Measurements from ENCODE around the gene UBTD1. TPM values are rescaled to one million over a fixed set of nuclear protein-coding genes. Genes with fewer than 3 reads are reported as not detected.
"Not testable (repeated sequence)": the region's sequence is repeated elsewhere in the genome, so short reads cannot be mapped to it uniquely, and the experiment has no call there.

The UBTD1 gene
- total RNA-seq, 1 donor from 2014 or later = 105 TPM

DNA sequence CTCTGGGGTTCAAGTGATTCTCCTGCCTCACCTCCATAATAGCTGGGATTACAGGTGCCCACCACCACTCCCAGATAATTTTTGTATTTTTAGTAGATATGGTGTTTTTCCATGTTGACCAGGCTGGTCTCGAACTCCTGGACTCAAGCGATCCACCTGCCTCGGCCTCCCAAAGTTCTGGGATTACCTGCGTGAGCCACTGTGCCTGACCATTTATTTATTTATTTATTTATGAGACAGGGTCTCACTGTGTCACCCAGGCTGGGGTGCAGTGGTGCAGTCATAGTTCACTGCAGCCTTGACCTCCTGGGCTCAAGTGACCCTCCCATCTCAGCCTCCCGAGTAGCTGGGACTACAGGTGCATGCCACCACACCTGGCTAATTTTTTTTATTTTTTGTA, 55.6 kb downstream of the UBTD1 start:
- DNase-seq (ENCODE audit: extremely low read depth, low read depth, low spot score) = not testable (repeated sequence)

DNA sequence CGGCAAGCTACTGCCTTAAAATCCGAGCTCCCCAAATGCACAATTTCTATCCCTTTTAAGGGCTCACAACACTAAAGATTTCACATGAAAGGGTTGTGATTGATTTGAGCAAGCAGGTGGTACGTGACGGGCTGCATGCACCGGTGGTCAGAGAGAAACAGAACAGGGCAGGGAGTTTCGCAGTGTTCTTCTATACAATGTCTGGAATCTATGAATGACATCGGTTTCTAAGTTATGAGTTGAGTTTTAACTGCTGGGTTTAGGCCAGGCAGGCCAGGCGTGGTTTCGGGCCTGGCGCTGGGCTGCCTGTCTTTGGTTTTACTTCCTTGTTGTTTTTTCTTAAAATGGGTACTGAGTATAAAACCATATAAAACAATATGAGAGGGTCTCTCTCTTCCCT, 56.8 kb downstream of the UBTD1 start:
- not testable (repeated sequence) for DNase-seq (ENCODE audit: extremely low read depth, low read depth, low spot score)

GRCh38 chr10:97560731-97561381, 62.1 kb downstream of the UBTD1 start:
- not testable (repeated sequence) for DNase-seq (ENCODE audit: extremely low read depth, low read depth, low spot score)

DNA sequence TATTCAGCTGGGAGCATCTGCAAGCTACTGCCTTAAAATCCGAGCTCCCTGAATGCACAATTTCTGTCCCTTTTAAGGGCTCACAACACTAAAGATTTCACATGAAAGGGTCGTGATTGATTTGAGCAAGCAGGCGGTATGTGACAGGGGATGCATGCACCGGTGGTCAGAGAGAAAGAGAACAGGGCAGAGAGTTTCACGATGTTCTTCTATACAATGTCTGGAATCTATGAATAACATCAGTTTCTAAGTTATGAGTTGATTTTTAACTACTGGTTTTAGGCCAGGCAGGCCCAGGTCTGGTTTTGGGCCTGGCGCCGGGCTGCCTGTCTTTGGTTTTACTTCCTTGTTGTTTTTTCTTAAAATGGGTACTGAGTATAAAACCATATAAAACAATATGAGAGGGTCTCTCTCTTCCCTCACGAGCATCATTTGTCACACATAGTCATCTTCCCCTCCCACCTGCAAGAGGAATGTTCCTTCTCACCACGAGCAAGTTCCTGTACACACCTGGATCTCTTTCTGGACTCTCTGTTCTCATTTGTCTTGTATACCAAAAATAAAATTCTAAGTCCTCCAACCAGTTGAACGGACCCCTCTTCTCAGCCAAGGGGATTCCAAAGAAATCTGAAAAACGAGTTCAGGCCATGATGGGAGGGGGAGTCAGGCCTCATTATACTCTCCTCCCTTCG, 62.8 kb downstream of the UBTD1 start:
- not testable (repeated sequence) for DNase-seq (ENCODE audit: extremely low read depth, low read depth, low spot score)

GRCh38 chr10:97562329-97562728, 63.6 kb downstream of the UBTD1 start:
- DNase-seq (ENCODE audit: extremely low read depth, low read depth, low spot score) = not testable (repeated sequence)

- no peak for DNase-seq (ENCODE audit: extremely low read depth, low read depth, low spot score)
Observed at GRCh38 chr10:97563337-97563736, 64.6 kb downstream of the UBTD1 start.

DNA sequence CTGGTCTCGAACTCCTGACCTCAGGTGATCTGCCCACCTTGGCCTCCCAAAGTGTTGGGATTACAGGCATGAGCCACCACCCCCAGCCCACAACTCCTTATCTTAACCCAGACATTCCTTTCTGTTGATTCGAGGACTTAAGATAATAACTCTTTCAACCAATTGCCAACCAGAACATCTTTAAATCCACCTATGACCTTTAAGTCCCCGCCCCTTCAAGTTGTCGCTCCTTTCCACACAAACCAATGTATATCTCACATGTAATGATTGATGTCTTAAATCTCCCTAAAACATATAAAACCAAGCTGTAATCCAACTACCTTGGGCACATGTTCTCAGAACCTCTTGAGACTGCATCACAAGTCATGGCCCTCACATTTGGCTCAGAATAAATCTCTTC, 66.1 kb downstream of the UBTD1 start:
- DNase-seq (ENCODE audit: extremely low read depth, low read depth, low spot score) = no peak

DNA sequence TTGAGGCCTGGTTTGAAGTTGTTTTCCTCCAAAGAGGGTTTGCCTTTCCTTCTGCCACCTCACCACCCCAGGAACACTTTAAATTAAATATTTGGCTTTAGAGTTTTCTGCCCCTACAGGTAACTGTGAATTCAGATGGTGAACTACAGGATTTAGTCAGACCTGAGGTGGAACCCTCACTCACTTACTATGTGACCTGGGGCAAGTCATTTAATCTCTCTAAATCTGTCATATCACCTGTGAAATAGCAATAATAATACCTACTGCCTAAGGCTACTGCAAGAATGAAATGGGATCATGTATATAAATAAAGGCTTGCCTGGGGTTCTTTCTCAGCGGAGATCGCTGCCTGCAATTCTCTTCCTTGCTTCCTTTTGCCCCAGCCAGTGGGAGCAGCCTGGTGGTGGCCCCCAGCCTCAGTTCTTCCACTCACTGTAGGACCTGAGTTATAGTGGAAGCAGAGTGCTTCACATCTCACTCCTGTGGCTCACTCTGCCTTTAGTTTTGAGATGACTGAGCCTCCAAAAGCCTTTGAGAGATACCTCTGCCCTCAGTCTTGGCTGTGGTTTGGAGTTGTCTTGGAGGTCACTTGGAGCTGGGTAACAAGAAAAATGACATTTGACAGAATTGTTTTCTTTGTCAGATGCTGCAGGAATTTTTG, 67.7 kb downstream of the UBTD1 start:
- no peak for DNase-seq (ENCODE audit: extremely low read depth, low read depth, low spot score)

GRCh38 chr10:97567891-97568290, 69.2 kb downstream of the UBTD1 start:
- DNase-seq (ENCODE audit: extremely low read depth, low read depth, low spot score) = no peak

GRCh38 chr10:97570146-97570788, 71.5 kb downstream of the UBTD1 start:
- DNase-seq (ENCODE audit: extremely low read depth, low read depth, low spot score) = no peak

DNA sequence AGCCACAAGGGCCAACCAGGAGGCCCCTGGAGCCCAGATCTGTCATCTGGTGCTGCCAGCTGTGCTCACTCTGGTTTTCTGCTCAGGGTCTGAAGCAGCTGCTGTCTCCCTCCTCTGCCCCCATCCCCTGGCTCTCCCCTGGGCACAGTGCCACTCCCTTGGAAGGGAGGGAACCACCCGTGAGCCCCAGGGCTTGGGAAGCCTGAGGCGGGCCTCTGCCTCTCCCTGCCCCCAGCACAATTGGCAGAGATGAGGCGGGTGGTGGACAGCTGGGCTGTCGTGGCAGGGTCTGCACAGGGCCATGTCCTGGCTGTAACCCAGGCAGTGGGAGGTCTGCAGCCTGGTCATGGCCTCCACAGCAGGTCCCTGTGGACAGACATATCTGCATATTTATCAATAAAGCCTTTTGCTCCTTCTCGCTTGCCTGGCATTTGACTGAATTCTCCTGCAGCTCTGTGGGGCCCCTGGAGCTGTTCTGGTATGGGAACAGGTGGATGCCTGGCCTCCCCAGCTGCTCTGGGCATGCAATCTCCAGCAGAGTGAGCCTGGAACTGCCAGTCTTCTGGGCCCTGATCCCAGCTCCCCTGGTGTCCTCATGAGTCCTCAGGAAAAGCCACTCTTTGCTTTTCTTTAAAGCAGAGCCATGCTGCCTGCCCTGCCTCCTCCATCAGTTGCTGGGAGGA, 72.2 kb downstream of the UBTD1 start:
- no peak for DNase-seq (ENCODE audit: extremely low read depth, low read depth, low spot score)

DNA sequence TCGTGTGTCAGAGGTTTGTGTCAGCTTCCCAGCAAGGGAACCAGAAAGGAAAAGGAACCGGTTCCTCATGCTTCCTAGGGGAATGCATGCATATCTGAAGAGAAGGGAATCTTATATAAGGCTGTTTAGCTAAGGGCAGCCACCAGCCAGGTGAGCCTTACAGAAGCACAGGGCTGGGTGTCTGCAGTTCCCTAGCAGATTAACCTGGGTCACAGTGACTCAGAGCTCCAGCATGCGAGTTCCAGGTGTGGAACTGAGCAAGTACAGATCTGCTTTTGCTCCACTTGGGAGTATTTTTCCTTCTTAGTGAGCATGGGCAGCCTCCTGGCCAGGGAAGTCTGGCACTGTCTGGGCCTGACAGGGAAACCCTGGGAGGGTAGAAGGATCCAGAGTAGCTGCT, 72.9 kb downstream of the UBTD1 start:
- no peak for DNase-seq (ENCODE audit: extremely low read depth, low read depth, low spot score)

- no peak for DNase-seq (ENCODE audit: extremely low read depth, low read depth, low spot score)
Observed at GRCh38 chr10:97572214-97572989, 73.7 kb downstream of the UBTD1 start, which contains the start of gene ANKRD2. ANKRD2 (plus strand) TSS chr10:97572779; CDS start chr10:97572789, 10 bp downstream.

DNA sequence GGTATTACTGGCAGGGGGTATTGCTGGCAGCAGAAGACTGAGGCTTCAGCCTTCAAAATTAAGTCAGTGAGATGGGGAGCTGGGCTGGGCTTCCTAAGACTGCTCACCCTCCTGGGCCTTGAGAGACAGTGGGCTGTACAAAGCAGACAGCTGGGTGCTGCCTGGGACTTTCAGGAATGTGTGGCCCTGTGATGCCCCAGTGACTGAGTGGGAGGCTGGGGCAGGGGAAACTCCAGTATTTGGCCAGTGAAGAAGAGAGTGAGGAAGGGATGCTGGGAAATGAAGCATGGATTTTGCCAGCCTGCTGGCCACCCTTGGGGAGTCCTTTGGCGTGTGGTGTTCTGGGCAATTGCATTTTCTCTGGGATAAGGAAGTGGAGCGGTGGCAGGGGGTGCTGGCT, 74.3 kb downstream of the UBTD1 start:
- no peak for DNase-seq (ENCODE audit: extremely low read depth, low read depth, low spot score)

DNA sequence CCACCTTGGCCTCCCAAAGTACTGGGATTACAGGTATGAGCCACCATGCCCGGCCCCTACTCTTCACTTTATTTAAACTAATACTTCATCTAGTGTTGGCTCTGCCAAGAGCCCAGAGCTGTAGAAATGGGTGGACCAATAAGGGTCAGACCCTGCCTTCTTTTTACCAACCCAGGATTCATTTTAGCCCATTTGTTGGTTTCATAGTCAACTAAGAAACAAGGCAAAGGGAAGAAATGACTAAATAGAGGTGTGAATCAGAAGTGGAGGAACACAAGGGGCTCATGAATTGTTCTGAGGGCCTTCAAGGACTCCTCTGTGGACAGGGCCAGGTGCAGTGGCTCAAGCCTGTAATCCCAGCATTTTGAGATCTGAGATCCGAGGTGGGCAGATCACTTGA, 74.9 kb downstream of the UBTD1 start:
- no peak for DNase-seq (ENCODE audit: extremely low read depth, low read depth, low spot score)

DNA sequence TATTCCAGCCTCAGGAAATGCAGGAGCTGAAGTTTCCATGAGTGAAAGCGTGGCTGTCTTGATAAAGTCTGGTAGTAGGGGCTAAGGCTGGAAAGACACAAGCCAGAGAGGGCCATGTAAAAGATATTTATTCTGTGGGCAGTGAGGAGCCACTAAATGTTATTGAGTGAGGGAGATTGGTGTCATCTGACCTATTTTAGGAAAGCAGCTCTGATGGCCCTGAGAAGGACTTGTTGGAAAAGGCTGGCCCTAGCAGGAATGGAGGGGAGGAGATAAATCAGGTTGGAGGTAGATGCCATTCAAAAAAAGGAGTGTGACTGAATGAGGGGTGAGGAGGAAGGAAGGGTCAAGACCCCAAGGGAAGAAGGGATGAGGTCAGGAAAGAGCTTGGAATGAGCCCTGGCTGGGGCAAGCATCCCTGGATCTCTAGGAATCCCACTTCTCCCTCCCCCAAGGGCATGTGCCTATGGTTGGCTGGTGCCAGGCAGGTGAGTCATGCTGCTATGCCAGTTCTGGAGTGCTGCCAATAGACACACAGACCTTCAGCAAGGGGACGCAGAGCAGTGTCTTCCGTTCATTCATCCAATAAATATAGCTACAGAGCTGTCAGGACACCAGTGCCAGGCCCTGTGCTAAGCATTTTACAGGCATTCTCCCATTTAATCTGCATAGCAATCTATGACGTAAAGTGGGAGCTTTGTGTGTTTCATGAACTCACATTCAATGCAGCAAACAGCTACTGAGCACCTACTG, 75.8 kb downstream of the UBTD1 start:
- peak; percentile 69 for DNase-seq (ENCODE audit: extremely low read depth, low read depth, low spot score)

- DNase-seq (ENCODE audit: extremely low read depth, low read depth, low spot score) = no peak
Observed at GRCh38 chr10:97575127-97575668, 76.5 kb downstream of the UBTD1 start.

DNA sequence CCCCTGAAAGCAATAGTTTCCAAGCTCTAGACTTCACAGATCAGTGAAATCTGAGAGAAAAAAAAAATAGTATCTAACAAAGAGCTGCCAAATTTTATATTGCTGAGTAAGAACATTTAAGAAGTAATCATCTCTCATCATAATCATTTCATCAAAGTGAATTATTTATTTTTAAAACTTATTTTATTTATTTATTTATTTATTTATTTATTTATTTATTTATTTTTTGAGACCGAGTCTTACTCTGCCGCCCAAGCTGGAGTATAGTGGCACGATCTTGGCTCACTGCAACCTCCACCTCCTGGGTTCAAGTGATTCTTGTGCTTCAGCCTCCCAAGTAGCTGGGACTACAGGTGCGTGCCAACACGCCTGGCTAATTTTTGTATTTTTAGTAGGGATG, 77.8 kb downstream of the UBTD1 start:
- DNase-seq (ENCODE audit: extremely low read depth, low read depth, low spot score) = not testable (repeated sequence)

GRCh38 chr10:97577701-97578100, 79.0 kb downstream of the UBTD1 start:
- no peak for DNase-seq (ENCODE audit: extremely low read depth, low read depth, low spot score)

All from glomerular endothelial cell (primary cell).